GM12878 (cell line): ENCODE data around the gene NEAT1. TPM values are rescaled to one million over a fixed set of nuclear protein-coding genes. Genes with fewer than 3 reads are reported as not detected.

Source experiments
- ATAC-seq: fragments of 200-7000 bp; cut with Tn5 transposase; 3 replicates; pipeline ENCODE4 v1.9.1; 2020; ENCODE audit warnings: mild to moderate bottlenecking, moderate library complexity
- BruUV-seq: library from RNA; stranded (reverse); fragments of 400-500 nt; replicated peaks from 2 replicates; lab custom pipeline; 2021; lab: Mats Ljungman, UMichigan
- CTCF ChIA-PET: fragments of 300-600 bp; sonication (Branson Sonifier 250); formaldehyde crosslinking; extraction: SDS; loops from one replicate; lab custom pipeline; 2021; ENCODE audit warnings: inconsistent platforms; lab: Yijun Ruan, JAX
- POLR2A ChIA-PET: fragments of 350-600 bp; formaldehyde crosslinking; extraction: SDS; loops from one replicate; lab custom pipeline; 2021; ENCODE audit warnings: inconsistent platforms; lab: Charles Lee
- RAD21 ChIA-PET: fragments of 300-600 bp; sonication (Branson Sonifier 250); formaldehyde crosslinking; loops from one replicate; lab custom pipeline; 2023; ENCODE audit warnings: antibody characterized with exemption; ENCODE audit not compliant: unreplicated experiment; lab: Charles Lee
- SMC1A ChIA-PET: fragments of 300-600 bp; sonication (Branson Sonifier 250); formaldehyde crosslinking; loops from one replicate; lab custom pipeline; 2023; ENCODE audit not compliant: unreplicated experiment, uncharacterized antibody; lab: Charles Lee
- DNase-seq: peaks from one replicate; pipeline ENCODE4 v3.0.0-alpha.2; 2011; ENCODE audit warnings: low read depth, low spot score
- FAIRE-seq: peaks from 3 replicates; lab custom pipeline; 2011; peaks lifted over from hg19 to GRCh38; lab: Jason Lieb, UNC
- H2AFZ ChIP-seq: 2 replicates; pipeline ENCODE4 v1.6.0; 2011; ENCODE audit warnings: low read depth, low read length, control low read depth; ENCODE audit not compliant: control insufficient read depth
- H3K27ac ChIP-seq: 2 replicates; pipeline ENCODE4 v1.5.1; 2011; ENCODE audit warnings: control low read depth; ENCODE audit not compliant: control insufficient read depth, insufficient read depth
- H3K27me3 ChIP-seq, 2 experiments: replicated peaks in 1 of 2; 2 replicates each; pipeline versions ENCODE4 v1.6.0 to v1.6.1; 2011; ENCODE audit warnings: low read length in 1 of 2; ENCODE audit not compliant: control insufficient read depth in 2 of 2, insufficient read depth in 2 of 2
- H3K36me3 ChIP-seq, 2 experiments: 2 replicates each; pipeline ENCODE4 v1.5.1; 2011; ENCODE audit warnings: low read length in 1 of 2; ENCODE audit not compliant: control insufficient read depth in 2 of 2, insufficient read depth in 2 of 2
- H3K4me1 ChIP-seq: 2 replicates; pipeline ENCODE4 v1.6.1; 2011; ENCODE audit warnings: mild to moderate bottlenecking, low read length, moderate library complexity, mixed read lengths; ENCODE audit not compliant: control insufficient read depth, insufficient read depth
- H3K4me2 ChIP-seq: 2 replicates; pipeline ENCODE4 v1.6.0; 2011; ENCODE audit warnings: control low read depth; ENCODE audit not compliant: control insufficient read depth, insufficient read depth
- H3K4me3 ChIP-seq: fragments of 200-600 bp; sonication (generic); 2 replicates; pipeline ENCODE4 v1.5.1; 2016
- H3K79me2 ChIP-seq: 2 replicates; pipeline ENCODE4 v1.6.0; 2011; ENCODE audit warnings: low read length; ENCODE audit not compliant: control insufficient read depth, insufficient read depth
- H3K9ac ChIP-seq: 2 replicates; pipeline ENCODE4 v1.8.0; 2011; ENCODE audit warnings: low read length, control low read depth, mixed read lengths; ENCODE audit not compliant: control insufficient read depth, insufficient read depth
- H3K9me3 ChIP-seq: replicated peaks from 3 replicates; pipeline ENCODE4 v1.5.1; 2011; ENCODE audit warnings: mild to moderate bottlenecking, low read length; ENCODE audit not compliant: control insufficient read depth, insufficient read depth
- H4K20me1 ChIP-seq: 2 replicates; pipeline ENCODE4 v1.6.0; 2011; ENCODE audit not compliant: control insufficient read depth, insufficient read depth
- BHLHE40 ChIP-seq, 2 experiments: fragments of 450-650 bp in 1 of 2; IDR thresholded peaks; 2 replicates each; pipeline ENCODE4 v1.6.1; 2011 to 2017; ENCODE audit warnings: low read depth in 2 of 2, borderline replicate concordance in 1 of 2, improper control_type of control experiment in 1 of 2, low read length in 1 of 2, mild to moderate bottlenecking in 1 of 2
- CREB1 ChIP-seq: IDR thresholded peaks from 2 replicates; pipeline ENCODE4 v1.6.1; 2012; ENCODE audit warnings: low read depth, mild to moderate bottlenecking, inconsistent platforms
- CREM ChIP-seq: IDR thresholded peaks from 2 replicates; pipeline ENCODE4 v1.6.1; 2014; ENCODE audit warnings: antibody characterized with exemption, low read depth
- GATAD2B ChIP-seq: fragments of 450-650 bp; conservative IDR thresholded peaks from 2 replicates; pipeline ENCODE4 v1.6.1; 2017; ENCODE audit warnings: low read depth, mild to moderate bottlenecking, moderate library complexity
- IKZF1 ChIP-seq: fragments of 450-650 bp; conservative IDR thresholded peaks from 2 replicates; pipeline ENCODE4 v1.6.1; 2017; ENCODE audit warnings: antibody characterized with exemption, mild to moderate bottlenecking
- NFXL1 ChIP-seq: fragments of 450-650 bp; IDR thresholded peaks from 2 replicates; pipeline ENCODE4 v1.6.1; 2017; ENCODE audit warnings: antibody characterized with exemption, mild to moderate bottlenecking, borderline replicate concordance
- NR2F1 ChIP-seq: fragments of 450-650 bp; conservative IDR thresholded peaks from 2 replicates; pipeline ENCODE4 v1.6.1; 2017; ENCODE audit warnings: mild to moderate bottlenecking
- SUPT20H ChIP-seq: IDR thresholded peaks from 2 replicates; pipeline ENCODE4 v1.6.1; 2011; ENCODE audit warnings: low read depth, mild to moderate bottlenecking, low read length, moderate library complexity, borderline replicate concordance; ENCODE audit not compliant: control insufficient read depth
- ZNF207 ChIP-seq: fragments of 450-650 bp; IDR thresholded peaks from 2 replicates; pipeline ENCODE4 v1.6.1; 2014; ENCODE audit warnings: antibody characterized with exemption, mild to moderate bottlenecking, borderline replicate concordance
- ZNF384 ChIP-seq: IDR thresholded peaks from 2 replicates; pipeline ENCODE4 v1.6.1; 2012; ENCODE audit warnings: low read depth, mild to moderate bottlenecking, low read length, improper control_type of control experiment, borderline replicate concordance
- WGBS: methylation state at CpG from one replicate; pipeline ENCODE4 v1.1.6; 2016; ENCODE audit warnings: low lambda C conversion rate; ENCODE audit not compliant: insufficient replicate concordance, insufficient coverage; ENCODE audit errors: missing lambda C conversion rate; 5-methylcytosine and 5-hydroxymethylcytosine counted together
- in situ Hi-C: fragments of 300-500 bp; cut with MboI; formaldehyde crosslinking; loops from 9 replicates; pipeline ENCODE4 v1.14.3; 2018; ENCODE audit warnings: mixed read lengths
- intact Hi-C: fragments of 100-400 bp; cut with micrococcal nuclease; formaldehyde crosslinking; loops from one replicate; pipeline ENCODE4 v1.14.2; 2022; ENCODE audit not compliant: unreplicated experiment
- polyA plus RNA-seq, 11 experiments: library from polyadenylated mRNA; depleted of rRNA in 4 of 11; unstranded in 6 of 11; stranded (reverse) in 5 of 11; fragments of >200 nt; fragmentation: Nextera tagmentation in 4 of 11; fragmentation: Illumina TruSeq in 1 of 11; extraction: Ambion mirVana in 4 of 11; extraction: Trizol in 1 of 11; gene quantifications; 1 replicate in 1 of 11; 2 replicates in 10 of 11; pipeline versions ENCODE4 v1.2.1 to v1.2.3, GENCODE V29; 2011 to 2016; ENCODE audit warnings: inconsistent platforms in 2 of 11, missing spikeins in 2 of 11, low read depth in 1 of 11
- total RNA-seq, 4 experiments: library from RNA; depleted of rRNA in 3 of 4; stranded (reverse); fragments of >200 nt in 3 of 4; fragmentation: Illumina TruSeq in 1 of 4; extraction: Trizol in 1 of 4; gene quantifications; 2 replicates each; pipeline versions ENCODE4 v1.2.1 to v1.2.3, GENCODE V29; 2013 to 2021
- TF ChIP-seq, protein P1 (sequence below): fragments of 450-650 bp; IDR thresholded peaks from 2 replicates; pipeline ENCODE4 v1.6.1; 2017; ENCODE audit warnings: mild to moderate bottlenecking, low read depth, inconsistent platforms; ENCODE audit not compliant: poor library complexity, severe bottlenecking

NEAT1 gene
- total and polyA plus RNA-seq, 10 of the 15 experiments (the other 5 are each of a cell fraction or from before 2014, with no cell fraction given) = 13.6 to 328 (median 69.4) TPM

DNA sequence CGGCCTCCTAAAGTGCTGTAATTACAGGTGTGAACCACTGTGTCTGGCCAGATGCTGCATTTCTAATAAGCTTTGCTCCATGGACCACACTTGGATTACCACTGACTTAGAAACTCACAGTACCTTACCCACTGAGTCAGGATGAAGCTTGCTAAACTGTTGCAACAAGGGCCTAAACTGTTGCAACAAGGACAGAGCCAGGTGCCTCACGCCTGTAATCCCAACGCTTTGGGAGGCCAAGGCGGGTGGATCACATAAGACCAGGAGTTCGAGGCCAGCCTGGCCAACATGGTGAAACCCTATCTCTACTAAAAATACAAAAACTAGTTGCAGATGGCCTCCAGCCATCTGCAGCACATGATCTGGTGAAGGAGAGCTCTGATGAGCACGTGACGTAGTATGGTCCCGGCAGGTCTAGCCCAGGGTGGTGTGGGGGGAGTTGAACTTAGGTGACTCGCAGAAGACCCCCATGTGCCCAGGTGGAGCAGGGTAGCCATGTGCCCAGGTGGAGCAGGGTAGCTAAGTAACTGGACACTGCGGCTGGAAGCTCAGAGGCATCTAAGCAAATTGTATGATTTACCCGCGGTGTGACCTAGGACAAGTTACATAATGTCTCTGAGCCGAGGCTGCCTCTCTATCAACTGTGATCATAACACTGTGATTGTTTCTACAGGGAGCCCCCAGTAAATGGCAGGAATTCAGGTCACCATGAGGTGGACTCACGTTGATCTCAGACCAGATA, 48.6 kb upstream of the NEAT1 start:
- Histone ChIP-seq H3K9me3 (no peaks in the 10 kb centered on the region), H3K4me2 (no peak overlapping the region), H3K4me3 (no peak overlapping the region), H3K79me2 (no peaks in the 10 kb centered on the region), H2AFZ (no peak overlapping the region), H3K4me1 (peaks cover 18% of the 10 kb centered on the region), H3K27me3 (no peaks in the 10 kb centered on the region), H3K9ac (no peak overlapping the region), H3K36me3 (peaks cover 0 to 3% of the 10 kb centered on the region in 2 experiments; a peak in 2 of 4 replicates), H3K27ac (no peak overlapping the region), H4K20me1 (no peaks in the 10 kb centered on the region)
- RAD21 ChIA-PET = interaction anchor here (0.8 kb wide), 1 partner anchor 137 kb away, joined by 3 read pairs; no protein-coding TSS in a partner anchor
- intact Hi-C loops = no loop called here
- no peak for DNase-seq
- FAIRE-seq = no peak
- BruUV-seq = no TSS peak
- TF ChIP-seq ZNF207 (no peak), ZNF384 (no peak), CREB1 (no peak), GATAD2B (no peak), BHLHE40 (IDR thresholded peaks at IDR 0.05; ENCODE audit: borderline replicate concordance in 1 of 2, low read depth in 2 of 2, low read length in 1 of 2) (no peak), NFXL1 (no peak), IKZF1 (no peak), CREM (no peak), SUPT20H (no peak), NR2F1 (no peak)
- TF ChIP-seq, protein P1, sequence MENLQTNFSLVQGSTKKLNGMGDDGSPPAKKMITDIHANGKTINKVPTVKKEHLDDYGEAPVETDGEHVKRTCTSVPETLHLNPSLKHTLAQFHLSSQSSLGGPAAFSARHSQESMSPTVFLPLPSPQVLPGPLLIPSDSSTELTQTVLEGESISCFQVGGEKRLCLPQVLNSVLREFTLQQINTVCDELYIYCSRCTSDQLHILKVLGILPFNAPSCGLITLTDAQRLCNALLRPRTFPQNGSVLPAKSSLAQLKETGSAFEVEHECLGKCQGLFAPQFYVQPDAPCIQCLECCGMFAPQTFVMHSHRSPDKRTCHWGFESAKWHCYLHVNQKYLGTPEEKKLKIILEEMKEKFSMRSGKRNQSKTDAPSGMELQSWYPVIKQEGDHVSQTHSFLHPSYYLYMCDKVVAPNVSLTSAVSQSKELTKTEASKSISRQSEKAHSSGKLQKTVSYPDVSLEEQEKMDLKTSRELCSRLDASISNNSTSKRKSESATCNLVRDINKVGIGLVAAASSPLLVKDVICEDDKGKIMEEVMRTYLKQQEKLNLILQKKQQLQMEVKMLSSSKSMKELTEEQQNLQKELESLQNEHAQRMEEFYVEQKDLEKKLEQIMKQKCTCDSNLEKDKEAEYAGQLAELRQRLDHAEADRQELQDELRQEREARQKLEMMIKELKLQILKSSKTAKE = no peak
- CTCF ChIA-PET = interaction anchor here (0.5 to 1.3 kb wide), 4 partner anchors 29 to 136 kb away, joined by 3 to 6 read pairs (median 3); no protein-coding TSS in a partner anchor
- WGBS = 84% methylated on average over 14 of the region's 14 CpGs
- SMC1A ChIA-PET = interaction anchor here (0.6 to 1.0 kb wide), 2 partner anchors 46 to 148 kb away, joined by 3 read pairs; no protein-coding TSS in a partner anchor
- POLR2A ChIA-PET = interaction anchor here (0.5 kb wide), 1 partner anchor 94 kb away, joined by 5 read pairs; no protein-coding TSS in a partner anchor
- in situ Hi-C loops = no loop called here
- no peak for ATAC-seq
